HG02870 (cell line): Measurements from ENCODE around the gene STXBP5L.
"Not testable (repeated sequence)": the region's sequence is repeated elsewhere in the genome, so short reads cannot be mapped to it uniquely, and the experiment has no call there.

Source experiments
- ATAC-seq: cut with Tn5 transposase; IDR thresholded peaks from one replicate; pipeline ENCODE4 v1.9.1; 2021; ENCODE audit warnings: mild to moderate bottlenecking, moderate library complexity; ENCODE audit not compliant: unreplicated experiment

The STXBP5L gene

GRCh38 chr3:120988994-120989393 is 81.0 kb downstream of the STXBP5L start:
- ATAC-seq, result no peak

GRCh38 chr3:121018917-121019321 is 110.9 kb downstream of the STXBP5L start:
- no peak for ATAC-seq

GRCh38 chr3:121063628-121064027 is 155.6 kb downstream of the STXBP5L start:
- no peak for ATAC-seq

- ATAC-seq, result no peak
Measured at GRCh38 chr3:121064121-121064520, 156.1 kb downstream of the STXBP5L start.

GRCh38 chr3:121072133-121072532 is 164.1 kb downstream of the STXBP5L start:
- no peak for ATAC-seq

- ATAC-seq, result no peak
Measured at GRCh38 chr3:121073011-121073410, 165.0 kb downstream of the STXBP5L start.

GRCh38 chr3:121075191-121075590 is 167.2 kb downstream of the STXBP5L start:
- no peak for ATAC-seq

- ATAC-seq, result not testable (repeated sequence)
Measured at GRCh38 chr3:121078378-121079101, 170.5 kb downstream of the STXBP5L start.

- no peak for ATAC-seq
Measured at GRCh38 chr3:121096953-121097352, 188.9 kb downstream of the STXBP5L start.

GRCh38 chr3:121111086-121111485 is 203.1 kb downstream of the STXBP5L start:
- not testable (repeated sequence) for ATAC-seq

GRCh38 chr3:121111914-121112612 is 204.1 kb downstream of the STXBP5L start:
- ATAC-seq, result no peak

- ATAC-seq, result no peak
Measured at GRCh38 chr3:121126033-121126706, 218.2 kb downstream of the STXBP5L start.

- no peak for ATAC-seq
Measured at GRCh38 chr3:121126707-121127035, 218.7 kb downstream of the STXBP5L start.

GRCh38 chr3:121152573-121152972 is 244.6 kb downstream of the STXBP5L start:
- ATAC-seq, result no peak

GRCh38 chr3:121153851-121154250 is 245.8 kb downstream of the STXBP5L start:
- no peak for ATAC-seq

- ATAC-seq, result no peak
Measured at GRCh38 chr3:121155028-121155427, 247.0 kb downstream of the STXBP5L start.

GRCh38 chr3:121165397-121165837 is 257.4 kb downstream of the STXBP5L start:
- no peak for ATAC-seq

- ATAC-seq, result no peak
Measured at GRCh38 chr3:121167374-121168139, 259.6 kb downstream of the STXBP5L start.

GRCh38 chr3:121175083-121175482 is 267.1 kb downstream of the STXBP5L start:
- ATAC-seq, result no peak

GRCh38 chr3:121190626-121191025 is 282.6 kb downstream of the STXBP5L start:
- not testable (repeated sequence) for ATAC-seq

GRCh38 chr3:121202573-121202972 is 294.6 kb downstream of the STXBP5L start:
- ATAC-seq, result no peak
